ENCODE data around the gene USP31. TPM values are rescaled to one million over a fixed set of nuclear protein-coding genes. Genes with fewer than 3 reads are reported as not detected.

Gene USP31
- total and polyA plus RNA-seq, 8 donors: 1.7 to 18.5 (median 5.8) TPM

DNA sequence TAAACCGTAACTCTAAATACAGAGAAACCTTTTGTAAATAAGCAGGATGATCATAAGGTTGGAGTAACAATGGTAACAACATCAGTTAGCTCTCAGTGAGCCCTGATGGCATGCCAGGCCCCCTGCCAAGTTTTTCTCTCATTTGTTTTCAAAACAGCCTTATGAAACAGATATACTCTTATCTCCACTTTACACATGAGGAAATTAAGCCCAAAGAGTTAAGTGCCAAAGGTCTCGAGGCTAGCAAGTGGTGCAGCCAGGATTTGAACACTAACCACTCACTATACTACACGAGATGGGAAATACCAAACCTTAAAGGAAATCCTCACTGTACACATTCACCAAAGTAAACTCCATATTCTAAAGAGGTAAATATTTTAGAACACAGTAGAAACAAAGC, 15.0 kb downstream of the USP31 start:
- Histone ChIP-seq H3K36me3 (no peaks in the 10 kb centered on the region), H3K27me3 (no peaks in the 10 kb centered on the region), H3K27ac (peak overlapping the region in 1 of 5 donors; percentile 79), H3K9me3 (peaks cover 0 to 10% (median 4%) of the 10 kb centered on the region in 4 donors), H3K4me1 (peaks cover 0 to 36% (median 16%) of the 10 kb centered on the region in 4 donors), H3K4me3 (no peak overlapping the region)
- intact Hi-C loops (cut with DNase I; ENCODE audit: low total_unique reads): no loop called here
- TF ChIP-seq CTCF (IDR thresholded peaks at IDR 0.05) (no peak), EP300 (IDR thresholded peaks at IDR 0.05) (no peak), POLR2A (IDR thresholded peaks at IDR 0.05) (no peak), POLR2AphosphoS5 (IDR thresholded peaks at IDR 0.05) (no peak)
- 30 to 42% (median 36%) methylated on average over 3 of the region's 3 CpGs for WGBS, 5 donors
- peak in 1 of 2 donors; percentile 49 for DNase-seq

GRCh38 chr16:23132775-23133463, 16.3 kb downstream of the USP31 start:
- peak in 1 of 2 donors; percentile 51 for DNase-seq
- no peaks in the 10 kb centered on the region for H3K27me3 ChIP-seq
- H3K4me1 ChIP-seq: peaks cover 0 to 36% (median 16%) of the 10 kb centered on the region in 4 donors
- peak overlapping the region in 2 of 4 donors; percentile 9 to 10 for H3K4me3 ChIP-seq
- TF ChIP-seq EP300 (IDR thresholded peaks at IDR 0.05) (no peak), POLR2A (IDR thresholded peaks at IDR 0.05) (no peak)
- peaks cover 0 to 8% (median 3%) of the 10 kb centered on the region in 4 donors for H3K9me3 ChIP-seq
- intact Hi-C loops (cut with DNase I; ENCODE audit: low total_unique reads): no loop called here
- WGBS, 5 donors: 53 to 74% (median 56%) methylated on average over 11 of the region's 11 CpGs
- H3K27ac ChIP-seq: peak overlapping the region in 4 of 5 donors; percentile 55 to 79 (median 72)
- H3K36me3 ChIP-seq: no peaks in the 10 kb centered on the region

- no peaks in the 10 kb centered on the region for H3K36me3 ChIP-seq
- H3K4me3 ChIP-seq: no peak overlapping the region
- peak in 1 of 2 donors; percentile 72 for DNase-seq
- no peak for TF ChIP-seq CTCF (IDR thresholded peaks at IDR 0.05)
- peak in 1 of 3 donors; percentile 30 for TF ChIP-seq POLR2AphosphoS5 (IDR thresholded peaks at IDR 0.05)
- peaks cover 0 to 36% (median 16%) of the 10 kb centered on the region in 4 donors for H3K4me1 ChIP-seq
- peak overlapping the region in 4 of 5 donors; percentile 55 to 79 (median 72) for H3K27ac ChIP-seq
- H3K9me3 ChIP-seq: peaks cover 0 to 7% (median 2%) of the 10 kb centered on the region in 4 donors
- H3K27me3 ChIP-seq: no peaks in the 10 kb centered on the region
- intact Hi-C loops (cut with DNase I; ENCODE audit: low total_unique reads): no loop called here
- 42 to 51% (median 46%) methylated on average over 7 of the region's 7 CpGs for WGBS, 5 donors
Measured at GRCh38 chr16:23131931-23132621, 17.2 kb downstream of the USP31 start.

GRCh38 chr16:23131436-23131835, 17.8 kb downstream of the USP31 start:
- Histone ChIP-seq H3K9me3 (peaks cover 0 to under 1% (median 0%) of the 10 kb centered on the region in 4 donors), H3K36me3 (no peaks in the 10 kb centered on the region), H3K27ac (peak overlapping the region in 4 of 5 donors; percentile 55 to 79 (median 72)), H3K27me3 (no peaks in the 10 kb centered on the region), H3K4me1 (peaks cover 0 to 36% (median 16%) of the 10 kb centered on the region in 4 donors), H3K4me3 (no peak overlapping the region)
- no peak for DNase-seq
- WGBS, 5 donors: 62 to 87% (median 82%) methylated on average over 1 of the region's 1 CpG
- TF ChIP-seq CTCF (IDR thresholded peaks at IDR 0.05) (no peak), POLR2A (IDR thresholded peaks at IDR 0.05) (no peak), EP300 (IDR thresholded peaks at IDR 0.05) (no peak), POLR2AphosphoS5 (IDR thresholded peaks at IDR 0.05) (no peak)
- intact Hi-C loops (cut with DNase I; ENCODE audit: low total_unique reads): no loop called here
